ENCODE data around the gene MGAM2. TPM values are rescaled to one million over a fixed set of nuclear protein-coding genes. Genes with fewer than 3 reads are reported as not detected.

MGAM2 gene
- total and polyA plus RNA-seq, 2 of the 4 experiments (the other 2 are of a cell fraction) = not detected

- CTCF ChIA-PET = no interaction called here
- Histone ChIP-seq H4K91ac (ENCODE audit: insufficient read depth, low read depth, low read length) (no peak overlapping the region), H4K20me1 (ENCODE audit: insufficient read depth, low read length) (no peaks in the 10 kb centered on the region), H4K8ac (ENCODE audit: low read depth in 2 of 2, low read length in 2 of 2) (no peak overlapping the region), H2BK5ac (ENCODE audit: low read depth, low read length, poor library complexity, severe bottlenecking) (no peak overlapping the region), H3K79me1 (ENCODE audit: low read depth in 1 of 2, low read length in 2 of 2) (no peaks in the 10 kb centered on the region), H2AK9ac (replicated peaks; ENCODE audit: low read depth, low read length, poor library complexity) (no peak overlapping the region), H3K27ac (ENCODE audit: insufficient read depth, low read length) (no peak overlapping the region), H2BK20ac (ENCODE audit: low read depth, low read length) (no peak overlapping the region), H2AK5ac (ENCODE audit: low read depth, low read length) (no peak overlapping the region), H3K14ac (replicated peaks; ENCODE audit: low read depth, low read length) (no peak overlapping the region), H3K9me1 (ENCODE audit: insufficient read depth, low read length) (no peaks in the 10 kb centered on the region), H3K4me3 (ENCODE audit: insufficient read depth, low read depth, low read length) (no peak overlapping the region), H3K27me3 (ENCODE audit: control insufficient read depth, insufficient read depth, low read length) (no peaks in the 10 kb centered on the region), H3K4me1 (ENCODE audit: control insufficient read depth, insufficient read depth, low read length) (no peaks in the 10 kb centered on the region), H3K18ac (ENCODE audit: low read depth, low read length) (no peak overlapping the region), H3K36me3 (ENCODE audit: control insufficient read depth, insufficient read depth, low read length) (no peaks in the 10 kb centered on the region), H2BK15ac (ENCODE audit: low read depth, low read length) (no peak overlapping the region), H3K9ac (ENCODE audit: low read depth, low read length) (no peak overlapping the region), H4K5ac (ENCODE audit: low read depth, low read length) (no peak overlapping the region), H3K4me2 (ENCODE audit: low read depth, low read length) (no peak overlapping the region), H2BK120ac (ENCODE audit: low read depth, low read length) (no peak overlapping the region), H3K23ac (ENCODE audit: low read depth, low read length) (no peak overlapping the region), H3K4ac (ENCODE audit: low read depth, low read length) (no peak overlapping the region), H3K9me3 (ENCODE audit: control insufficient read depth, insufficient read depth, low read length) (peaks cover 10% of the 10 kb centered on the region), H3K56ac (ENCODE audit: extremely low read depth, insufficient read depth, low read length) (no peak overlapping the region), H2AFZ (replicated peaks; ENCODE audit: low read length, poor library complexity) (no peak overlapping the region)
- dilution Hi-C loops (cut with HindIII; ENCODE audit: low sequenced_read_pairs, unreplicated experiment) (no loop called here), intact Hi-C loops (cut with micrococcal nuclease) (no loop called here), in situ Hi-C loops (cut with MboI; ENCODE audit: low sequenced_read_pairs) (no loop called here)
- POLR2A ChIA-PET (ENCODE audit: unreplicated experiment) = no interaction called here
- TF ChIP-seq RAD21 (IDR thresholded peaks at IDR 0.05; ENCODE audit: low read length) (no peak), MXI1 (IDR thresholded peaks at IDR 0.05; ENCODE audit: borderline replicate concordance, low read depth, low read length) (no peak), MAFK (IDR thresholded peaks at IDR 0.05; ENCODE audit: low read depth, low read length) (no peak), FOS (IDR thresholded peaks at IDR 0.05; ENCODE audit: low read depth, low read length) (no peak)
- TF ChIP-seq, protein P1, sequence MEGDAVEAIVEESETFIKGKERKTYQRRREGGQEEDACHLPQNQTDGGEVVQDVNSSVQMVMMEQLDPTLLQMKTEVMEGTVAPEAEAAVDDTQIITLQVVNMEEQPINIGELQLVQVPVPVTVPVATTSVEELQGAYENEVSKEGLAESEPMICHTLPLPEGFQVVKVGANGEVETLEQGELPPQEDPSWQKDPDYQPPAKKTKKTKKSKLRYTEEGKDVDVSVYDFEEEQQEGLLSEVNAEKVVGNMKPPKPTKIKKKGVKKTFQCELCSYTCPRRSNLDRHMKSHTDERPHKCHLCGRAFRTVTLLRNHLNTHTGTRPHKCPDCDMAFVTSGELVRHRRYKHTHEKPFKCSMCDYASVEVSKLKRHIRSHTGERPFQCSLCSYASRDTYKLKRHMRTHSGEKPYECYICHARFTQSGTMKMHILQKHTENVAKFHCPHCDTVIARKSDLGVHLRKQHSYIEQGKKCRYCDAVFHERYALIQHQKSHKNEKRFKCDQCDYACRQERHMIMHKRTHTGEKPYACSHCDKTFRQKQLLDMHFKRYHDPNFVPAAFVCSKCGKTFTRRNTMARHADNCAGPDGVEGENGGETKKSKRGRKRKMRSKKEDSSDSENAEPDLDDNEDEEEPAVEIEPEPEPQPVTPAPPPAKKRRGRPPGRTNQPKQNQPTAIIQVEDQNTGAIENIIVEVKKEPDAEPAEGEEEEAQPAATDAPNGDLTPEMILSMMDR (conservative IDR thresholded peaks at IDR 0.05; ENCODE audit: low read depth, low read length) = no peak
- no peak for DNase-seq
- no TSS peak for BruUV-seq (replicated peaks)
- ATAC-seq (ENCODE audit: low read depth) = no peak
These were observed 77.3 kb downstream of the MGAM2 start for GRCh38 chr7:142188846-142189245.

Measured in IMR-90 (cell line).